ENCODE data around the gene CHRDL2.

The CHRDL2 gene

DNA sequence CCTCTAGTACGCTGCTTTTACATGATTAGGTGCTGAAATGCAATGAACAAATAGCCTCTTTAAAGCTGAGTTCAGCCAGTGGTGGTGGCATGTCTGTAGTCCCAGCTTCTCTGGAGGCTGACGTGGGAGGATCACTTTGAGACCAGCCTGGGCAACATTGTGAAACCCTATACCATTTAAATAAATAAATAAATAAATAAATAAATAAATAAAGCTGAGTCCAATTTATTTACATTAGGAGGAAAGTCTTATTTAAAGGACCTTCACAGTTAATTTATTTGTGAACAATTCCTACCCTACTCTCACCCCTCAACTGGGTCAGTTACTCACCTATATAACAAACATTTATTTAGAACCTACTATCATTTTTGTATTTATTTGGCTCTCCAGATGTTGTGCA, 4.8 kb upstream of the CHRDL2 start:
- no peak for TF ChIP-seq FOXK2 (IDR thresholded peaks at IDR 0.05)
- TF ChIP-seq CTBP1 (IDR thresholded peaks at IDR 0.05; ENCODE audit: borderline replicate concordance), result no peak
- TF ChIP-seq FOXA1 (IDR thresholded peaks at IDR 0.05), result no peak
- no peak for TF ChIP-seq LEF1 (IDR thresholded peaks at IDR 0.05; ENCODE audit: borderline replicate concordance)
- no peak for TF ChIP-seq FOXM1 (IDR thresholded peaks at IDR 0.05; ENCODE audit: borderline replicate concordance)
- ChIA-PET CTCF (no interaction called here), POLR2A (no interaction called here)
- DNase-seq (ENCODE audit: extremely low spot score), result no peak

DNA sequence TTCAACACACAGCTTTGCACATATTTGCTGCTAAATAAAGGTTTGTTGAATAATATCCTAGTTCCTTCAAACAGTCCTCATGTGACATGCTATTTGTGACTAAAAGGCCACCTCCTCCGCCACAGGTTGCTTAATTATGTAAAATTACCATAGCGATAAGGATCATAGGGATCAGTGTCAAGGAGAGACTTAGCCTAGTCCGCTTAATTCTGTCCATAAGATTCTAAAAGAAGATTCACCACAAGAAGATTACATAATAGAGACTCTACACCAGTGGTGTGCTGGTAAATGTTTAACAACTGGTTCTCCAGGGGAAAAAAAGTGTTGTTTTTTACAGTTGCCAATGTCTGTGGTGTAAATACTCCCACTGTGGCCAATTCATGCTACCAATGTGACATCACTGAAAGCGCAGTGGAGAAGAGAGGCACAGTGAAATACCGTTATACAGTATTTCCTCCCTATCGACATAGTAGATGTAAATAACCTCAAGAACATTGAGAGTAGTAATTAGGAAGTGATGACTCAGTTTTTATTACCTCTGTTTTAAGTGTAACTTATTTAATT, 4.2 kb upstream of the CHRDL2 start:
- ChIA-PET CTCF (no interaction called here), POLR2A (no interaction called here)
- TF ChIP-seq ARNT (IDR thresholded peaks at IDR 0.05) (no peak), NFRKB (IDR thresholded peaks at IDR 0.05) (no peak), SP1 (IDR thresholded peaks at IDR 0.05) (no peak), ZNF384 (IDR thresholded peaks at IDR 0.05) (no peak), LEF1 (IDR thresholded peaks at IDR 0.05; ENCODE audit: borderline replicate concordance) (no peak), L3MBTL2 (conservative IDR thresholded peaks at IDR 0.05) (no peak), CTBP1 (IDR thresholded peaks at IDR 0.05; ENCODE audit: borderline replicate concordance) (no peak), HDGF (IDR thresholded peaks at IDR 0.05; ENCODE audit: borderline replicate concordance) (no peak), BHLHE40 (IDR thresholded peaks at IDR 0.05; ENCODE audit: borderline replicate concordance) (no peak), FOXM1 (IDR thresholded peaks at IDR 0.05; ENCODE audit: borderline replicate concordance) (no peak), SUZ12 (IDR thresholded peaks at IDR 0.05) (no peak)
- TF ChIP-seq, protein P1, sequence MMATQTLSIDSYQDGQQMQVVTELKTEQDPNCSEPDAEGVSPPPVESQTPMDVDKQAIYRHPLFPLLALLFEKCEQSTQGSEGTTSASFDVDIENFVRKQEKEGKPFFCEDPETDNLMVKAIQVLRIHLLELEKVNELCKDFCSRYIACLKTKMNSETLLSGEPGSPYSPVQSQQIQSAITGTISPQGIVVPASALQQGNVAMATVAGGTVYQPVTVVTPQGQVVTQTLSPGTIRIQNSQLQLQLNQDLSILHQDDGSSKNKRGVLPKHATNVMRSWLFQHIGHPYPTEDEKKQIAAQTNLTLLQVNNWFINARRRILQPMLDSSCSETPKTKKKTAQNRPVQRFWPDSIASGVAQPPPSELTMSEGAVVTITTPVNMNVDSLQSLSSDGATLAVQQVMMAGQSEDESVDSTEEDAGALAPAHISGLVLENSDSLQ (IDR thresholded peaks at IDR 0.05), result no peak
- DNase-seq (ENCODE audit: extremely low spot score), result no peak

DNA sequence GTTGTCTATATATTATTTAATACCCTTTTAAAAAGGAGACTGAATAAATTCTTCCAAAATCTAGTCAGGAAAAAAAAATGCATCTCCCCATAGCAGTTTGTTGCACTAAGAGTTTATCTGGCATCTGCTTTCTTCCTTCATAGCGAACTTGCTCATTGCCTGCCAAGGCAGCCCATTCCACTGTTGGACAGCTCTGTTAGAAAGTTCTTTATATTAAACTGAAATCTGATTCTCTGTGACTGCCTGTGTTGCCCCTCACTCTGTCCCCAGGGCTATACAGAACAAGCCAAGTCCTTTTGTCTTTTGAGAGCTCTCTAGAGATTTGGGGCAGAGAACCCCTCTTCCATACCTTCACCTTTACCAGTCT, 3.3 kb upstream of the CHRDL2 start:
- no peak for TF ChIP-seq FOXK2 (IDR thresholded peaks at IDR 0.05)
- TF ChIP-seq L3MBTL2 (conservative IDR thresholded peaks at IDR 0.05), result no peak
- TF ChIP-seq LEF1 (IDR thresholded peaks at IDR 0.05; ENCODE audit: borderline replicate concordance), result no peak
- TF ChIP-seq, protein P1 (IDR thresholded peaks at IDR 0.05), result no peak
- TF ChIP-seq CTBP1 (IDR thresholded peaks at IDR 0.05; ENCODE audit: borderline replicate concordance), result no peak
- no peak for TF ChIP-seq ZNF384 (IDR thresholded peaks at IDR 0.05)
- no peak for TF ChIP-seq ARNT (IDR thresholded peaks at IDR 0.05)
- TF ChIP-seq FOXM1 (IDR thresholded peaks at IDR 0.05; ENCODE audit: borderline replicate concordance), result no peak
- no peak for TF ChIP-seq FOXA1 (IDR thresholded peaks at IDR 0.05)
- TF ChIP-seq SUZ12 (IDR thresholded peaks at IDR 0.05), result no peak
- TF ChIP-seq HDGF (IDR thresholded peaks at IDR 0.05; ENCODE audit: borderline replicate concordance), result no peak
- no peak for TF ChIP-seq NFRKB (IDR thresholded peaks at IDR 0.05)
- TF ChIP-seq TARDBP (IDR thresholded peaks at IDR 0.05), result no peak
- no peak for TF ChIP-seq BHLHE40 (IDR thresholded peaks at IDR 0.05; ENCODE audit: borderline replicate concordance)
- TF ChIP-seq ELF4 (IDR thresholded peaks at IDR 0.05), result no peak
- no peak for TF ChIP-seq SP1 (IDR thresholded peaks at IDR 0.05)
- CTCF ChIA-PET, result interaction anchor here (0.7 kb wide), 1 partner anchor 11 kb away, joined by 3 read pairs; no protein-coding TSS in a partner anchor
- POLR2A ChIA-PET, result no interaction called here
- DNase-seq (ENCODE audit: extremely low spot score), result no peak

DNA sequence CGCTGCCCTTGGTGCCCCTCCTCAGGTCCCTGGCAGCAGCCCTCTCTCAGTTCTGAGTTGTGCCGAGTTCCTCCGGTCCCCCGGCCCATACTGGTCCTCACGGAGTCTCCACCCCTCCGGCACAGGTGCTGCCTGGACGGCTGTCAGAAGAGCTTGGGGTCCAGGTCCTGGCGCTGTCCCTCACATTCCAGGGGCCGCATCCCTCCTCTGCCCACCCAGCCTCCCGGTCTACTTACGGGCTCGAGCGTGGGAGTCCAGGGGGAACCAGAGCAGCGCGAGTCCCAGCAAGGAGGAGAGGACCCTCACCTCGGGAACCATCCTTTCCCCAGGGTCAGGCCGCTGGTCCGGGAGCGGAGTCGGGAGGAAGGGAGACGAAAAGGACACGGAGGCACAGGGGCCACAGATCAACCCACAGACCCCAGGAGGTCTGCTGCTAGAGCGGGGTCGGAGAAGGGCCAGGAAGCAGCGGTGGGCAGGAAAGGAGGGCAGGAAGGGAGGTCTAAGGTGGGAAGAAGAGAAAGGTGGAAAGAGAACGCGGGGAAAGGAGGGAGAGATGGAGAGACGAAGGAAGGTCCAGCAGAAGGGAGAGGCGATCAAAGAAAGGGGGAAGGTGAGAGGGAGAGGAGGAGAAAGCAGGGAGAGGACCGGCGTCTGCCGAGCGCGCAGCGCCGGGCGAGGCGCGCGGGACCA, 510 bp downstream of the CHRDL2 start:
- ChIA-PET POLR2A (no interaction called here), CTCF (no interaction called here)
- DNase-seq (ENCODE audit: extremely low spot score), result no peak
- TF ChIP-seq FOXK2 (IDR thresholded peaks at IDR 0.05), result no peak
- TF ChIP-seq ELF4 (IDR thresholded peaks at IDR 0.05), result no peak
- TF ChIP-seq CTBP1 (IDR thresholded peaks at IDR 0.05; ENCODE audit: borderline replicate concordance), result no peak
- no peak for TF ChIP-seq LEF1 (IDR thresholded peaks at IDR 0.05; ENCODE audit: borderline replicate concordance)
- TF ChIP-seq, protein P1 (IDR thresholded peaks at IDR 0.05), result no peak
- TF ChIP-seq BHLHE40 (IDR thresholded peaks at IDR 0.05; ENCODE audit: borderline replicate concordance), result no peak
- no peak for TF ChIP-seq FOXA1 (IDR thresholded peaks at IDR 0.05)
- TF ChIP-seq SP1 (IDR thresholded peaks at IDR 0.05), result no peak
- no peak for TF ChIP-seq TARDBP (IDR thresholded peaks at IDR 0.05)
- TF ChIP-seq FOXM1 (IDR thresholded peaks at IDR 0.05; ENCODE audit: borderline replicate concordance), result no peak
- TF ChIP-seq L3MBTL2 (conservative IDR thresholded peaks at IDR 0.05), result no peak

DNA sequence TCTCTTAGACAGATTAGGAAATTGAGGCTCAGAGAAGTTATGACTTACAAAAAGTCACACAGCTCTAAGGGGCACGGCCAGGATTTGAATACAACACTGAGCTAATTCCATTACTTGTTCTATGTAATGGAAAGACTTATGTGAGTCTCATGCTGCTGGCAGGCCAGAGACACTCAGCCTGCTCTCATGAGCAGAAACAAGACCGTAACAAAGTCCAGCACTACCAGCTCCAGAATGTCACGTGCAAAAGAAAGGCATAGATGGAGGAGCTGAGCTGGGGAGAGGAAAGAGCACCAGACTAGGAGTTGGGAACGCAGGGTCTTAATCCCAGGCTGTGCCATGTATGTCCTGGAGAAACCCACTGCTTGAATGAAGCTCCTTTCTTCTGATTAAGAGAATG, 1.8 kb downstream of the CHRDL2 start:
- DNase-seq (ENCODE audit: extremely low spot score), result no peak
- POLR2A ChIA-PET, result interaction anchor here (1.0 to 1.2 kb wide), 2 partner anchors 19 to 236 kb away, joined by 3 read pairs; partner anchors contain the start of genes LIPT2 and RNF169
- CTCF ChIA-PET, result interaction anchor here (1.2 kb wide), 2 partner anchors 10 to 27 kb away, joined by 4 to 7 read pairs; no protein-coding TSS in a partner anchor
- TF ChIP-seq NFRKB (IDR thresholded peaks at IDR 0.05) (no peak), BHLHE40 (IDR thresholded peaks at IDR 0.05; ENCODE audit: borderline replicate concordance) (no peak), FOXM1 (IDR thresholded peaks at IDR 0.05; ENCODE audit: borderline replicate concordance) (no peak), LEF1 (IDR thresholded peaks at IDR 0.05; ENCODE audit: borderline replicate concordance) (no peak), ARNT (IDR thresholded peaks at IDR 0.05) (no peak), FOXA1 (IDR thresholded peaks at IDR 0.05) (no peak), SP1 (IDR thresholded peaks at IDR 0.05) (no peak), TARDBP (IDR thresholded peaks at IDR 0.05) (no peak), L3MBTL2 (conservative IDR thresholded peaks at IDR 0.05) (no peak)
